ENCODE data around the gene HNRNPLL.

HNRNPLL gene

GRCh38 chr2:38524580-38524979 lies 78.1 kb downstream of the HNRNPLL start:
- DNase-seq: no peak

GRCh38 chr2:38523728-38524437 lies 78.8 kb downstream of the HNRNPLL start:
- DNase-seq: no peak

GRCh38 chr2:38522754-38523349 lies 79.9 kb downstream of the HNRNPLL start:
- no peak for DNase-seq

- DNase-seq: no peak
These were observed 80.9 kb downstream of the HNRNPLL start for GRCh38 chr2:38521835-38522234.

GRCh38 chr2:38517284-38517683 lies 85.4 kb downstream of the HNRNPLL start:
- no peak for DNase-seq

- no peak for DNase-seq
These were observed 86.2 kb downstream of the HNRNPLL start for GRCh38 chr2:38516526-38516925.

- no peak for DNase-seq
These were observed 86.6 kb downstream of the HNRNPLL start for GRCh38 chr2:38516122-38516521.

GRCh38 chr2:38515155-38516074 lies 87.3 kb downstream of the HNRNPLL start:
- no peak for DNase-seq

- no peak for DNase-seq
These were observed 88.0 kb downstream of the HNRNPLL start for GRCh38 chr2:38514603-38515154.

GRCh38 chr2:38512211-38512610 lies 90.5 kb downstream of the HNRNPLL start:
- DNase-seq: no peak
